ENCODE data around the gene ARID1B.

- TF ChIP-seq CTCF (IDR thresholded peaks at IDR 0.05 in 8 of 11, conservative IDR thresholded peaks at IDR 0.05 in 3 of 11), result no peak
- TF ChIP-seq POLR2A (IDR thresholded peaks at IDR 0.05), result no peak
- TF ChIP-seq POLR2AphosphoS5 (IDR thresholded peaks at IDR 0.05), result no peak
These were observed 289.8 kb downstream of the ARID1B start for GRCh38 chr6:157066781-157067491.
